HG03039 (cell line): Measurements from ENCODE around the gene WSCD1.

Experiments
- ATAC-seq: cut with Tn5 transposase; IDR thresholded peaks from one replicate; pipeline ENCODE4 v1.9.1; 2021; ENCODE audit warnings: mild to moderate bottlenecking, moderate library complexity; ENCODE audit not compliant: unreplicated experiment

WSCD1 gene

DNA sequence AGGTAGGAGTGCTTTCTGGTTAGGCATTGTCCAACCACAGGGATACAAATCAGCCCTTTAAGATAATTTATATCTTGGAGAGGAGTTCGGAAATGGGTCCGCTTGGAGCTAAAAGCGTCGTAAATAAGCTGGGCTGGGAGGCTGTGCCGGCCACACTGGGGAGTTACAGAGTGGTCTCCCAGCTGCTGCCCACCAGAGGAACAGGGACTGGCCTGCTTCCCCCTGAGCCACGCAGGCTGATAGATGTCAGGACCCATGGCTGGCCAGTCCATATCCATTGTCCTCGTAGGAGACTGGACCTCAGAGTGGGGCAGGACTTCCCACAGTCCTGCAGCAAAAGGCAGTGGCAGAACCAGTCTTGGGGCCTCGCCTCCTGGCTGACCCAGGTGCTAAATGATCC, 12.6 kb upstream of the WSCD1 start:
- no peak for ATAC-seq

DNA sequence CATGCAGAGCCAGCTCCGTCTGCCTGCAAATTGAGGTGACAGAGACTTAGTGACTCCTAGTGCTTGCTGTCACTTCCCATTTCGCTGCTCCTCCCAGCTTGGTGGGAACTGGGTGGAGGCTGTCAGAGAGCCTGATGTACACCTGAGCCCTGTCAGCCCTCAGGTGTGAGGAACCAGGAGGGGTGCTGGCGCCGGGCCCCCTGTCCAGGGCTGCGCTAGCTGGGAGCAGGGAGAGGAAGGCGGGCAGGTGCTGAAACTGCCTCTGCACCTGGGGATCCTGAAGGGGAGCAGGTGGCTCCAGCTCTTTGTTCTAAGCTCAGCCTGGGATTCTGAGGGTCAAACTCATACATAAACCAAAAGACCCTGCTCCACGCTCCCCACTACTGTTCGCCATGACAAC, 10.8 kb upstream of the WSCD1 start:
- ATAC-seq = no peak

DNA sequence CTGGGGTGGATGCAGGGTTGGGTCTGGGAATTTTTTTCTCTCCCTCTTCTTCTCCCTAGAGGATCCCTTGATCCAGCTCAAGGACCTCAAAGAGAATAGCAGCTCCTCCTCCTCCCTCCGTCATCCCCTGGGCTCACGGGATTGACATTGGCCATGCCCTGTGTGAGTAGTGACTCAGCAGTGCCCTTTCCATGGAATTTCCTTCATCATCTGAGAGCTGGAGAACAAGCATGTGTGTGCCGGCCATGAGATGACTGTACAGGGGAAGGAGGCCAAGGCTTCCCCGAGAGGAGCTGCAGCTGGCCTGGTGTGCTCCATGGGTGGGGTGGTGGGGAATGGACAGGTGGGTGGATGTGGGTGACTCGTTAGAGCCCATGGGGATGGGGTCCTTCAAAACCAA, 8.9 kb upstream of the WSCD1 start:
- ATAC-seq = no peak

DNA sequence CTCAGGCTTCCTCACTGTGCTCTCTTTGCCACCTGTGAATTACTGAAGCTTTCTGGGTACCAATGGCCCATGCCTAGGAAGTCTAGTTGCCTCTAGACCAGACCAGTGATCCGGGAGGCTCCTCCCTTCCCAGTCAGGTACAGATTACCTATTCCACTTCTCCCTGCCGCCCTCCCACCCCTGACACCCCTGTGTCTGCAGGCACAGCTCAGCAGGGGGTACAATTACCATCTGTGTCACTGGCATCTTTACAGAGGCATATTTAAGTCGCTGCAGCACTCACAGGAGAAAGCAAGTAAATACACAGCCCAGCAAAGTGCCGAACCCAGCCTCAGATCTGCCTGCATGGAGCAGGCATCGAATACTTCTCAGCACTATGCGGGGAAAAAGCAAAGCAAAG, 5.3 kb upstream of the WSCD1 start:
- ATAC-seq = no peak

DNA sequence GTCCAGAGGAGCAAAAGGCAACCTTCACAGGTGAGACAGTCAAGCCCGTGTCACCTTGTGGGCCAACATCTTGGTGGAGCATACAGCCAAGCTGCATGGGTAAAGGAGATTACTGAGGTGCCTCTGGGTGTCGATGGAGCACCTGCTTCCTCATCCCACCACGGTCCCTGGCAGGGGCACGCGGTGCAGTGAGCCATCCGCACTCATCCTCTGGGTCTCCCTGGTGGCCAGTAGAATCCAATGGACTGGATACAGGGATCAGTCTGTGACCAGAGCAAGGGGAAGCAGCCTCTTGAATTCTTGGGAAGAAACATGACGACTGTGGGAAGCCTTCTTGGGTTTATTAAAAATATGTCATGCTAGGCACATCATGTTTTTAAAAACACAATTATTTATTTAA, 4.8 kb upstream of the WSCD1 start:
- no peak for ATAC-seq

DNA sequence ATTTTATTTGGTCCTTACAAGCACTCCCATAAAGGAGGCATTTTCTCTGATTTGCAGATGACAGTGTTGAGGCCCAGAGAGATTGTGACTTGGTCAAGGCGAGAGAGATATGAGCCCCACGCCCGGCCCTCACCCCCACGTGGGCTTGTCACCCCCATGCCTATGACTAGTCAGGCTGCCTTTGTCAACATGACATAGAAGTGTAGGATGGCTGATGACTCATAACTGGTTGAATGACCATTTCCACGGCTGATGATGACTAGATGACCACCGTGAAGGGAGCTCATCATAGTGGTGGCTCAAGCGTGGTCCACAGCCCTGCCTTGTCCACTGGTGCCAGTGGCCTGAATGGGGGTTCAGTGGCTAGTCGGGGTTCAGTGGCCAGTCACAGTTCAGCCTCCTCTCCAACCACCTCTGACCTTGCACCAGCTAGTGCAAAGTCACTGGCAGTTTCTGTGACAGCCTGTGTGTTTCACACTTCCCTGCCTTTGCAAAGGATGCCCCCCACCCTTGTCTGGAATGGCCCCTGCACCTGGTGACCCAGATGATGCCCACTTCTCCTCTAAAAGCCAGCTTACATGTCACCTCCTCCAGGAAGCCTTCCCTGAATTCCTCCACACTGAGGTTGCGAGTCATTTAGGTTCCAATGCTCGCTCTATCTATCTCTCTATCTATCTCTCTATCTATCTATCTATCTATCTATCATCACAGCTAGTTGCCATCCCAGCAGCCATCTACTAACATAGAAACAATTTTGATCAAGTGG, 3.8 kb upstream of the WSCD1 start:
- no peak for ATAC-seq

DNA sequence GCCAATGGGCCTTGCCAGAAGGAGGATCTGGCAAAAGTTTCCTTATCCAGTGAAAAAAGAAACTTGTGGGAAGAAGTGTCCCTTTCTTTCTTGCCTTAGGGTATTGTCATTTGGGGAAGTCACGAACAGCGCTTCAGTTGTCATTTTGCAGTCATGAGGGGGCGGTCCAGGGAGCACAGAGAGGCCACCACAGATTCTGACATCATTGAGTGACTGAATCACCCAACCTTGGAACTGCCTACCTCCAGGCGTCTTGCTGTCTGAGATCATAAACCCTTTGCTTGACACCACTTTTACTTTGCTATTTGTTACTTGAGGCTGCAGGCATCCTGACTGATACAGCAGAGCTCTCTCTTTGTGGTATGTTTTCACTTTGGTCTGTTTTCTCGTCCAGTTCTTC, 3.1 kb upstream of the WSCD1 start:
- ATAC-seq = no peak

DNA sequence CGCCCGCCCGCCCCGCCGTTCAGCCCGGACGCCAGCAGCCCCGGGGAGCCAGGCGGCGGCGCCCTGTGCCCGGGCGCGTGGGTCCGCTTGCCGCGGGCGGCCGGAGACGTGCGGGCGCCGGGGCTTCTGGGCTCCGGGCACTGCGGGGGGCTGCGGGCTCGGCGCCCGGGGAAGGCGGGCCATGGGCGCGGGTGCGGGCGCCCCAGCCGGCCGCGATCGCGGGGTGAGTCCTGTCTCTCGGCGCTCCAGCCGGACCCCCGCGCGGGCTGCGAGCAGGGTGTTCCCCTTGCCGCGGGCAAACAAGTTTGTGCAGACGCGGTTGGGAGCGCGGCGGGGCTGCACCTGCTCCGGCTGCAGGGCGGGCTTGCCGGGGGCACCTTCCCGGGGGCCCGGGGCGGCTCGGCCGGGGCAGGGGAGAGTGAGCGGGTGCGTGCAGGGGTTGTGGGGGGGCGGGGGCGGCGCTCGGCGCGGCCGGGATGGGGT, 292 bp downstream of the WSCD1 start:
- no peak for ATAC-seq

DNA sequence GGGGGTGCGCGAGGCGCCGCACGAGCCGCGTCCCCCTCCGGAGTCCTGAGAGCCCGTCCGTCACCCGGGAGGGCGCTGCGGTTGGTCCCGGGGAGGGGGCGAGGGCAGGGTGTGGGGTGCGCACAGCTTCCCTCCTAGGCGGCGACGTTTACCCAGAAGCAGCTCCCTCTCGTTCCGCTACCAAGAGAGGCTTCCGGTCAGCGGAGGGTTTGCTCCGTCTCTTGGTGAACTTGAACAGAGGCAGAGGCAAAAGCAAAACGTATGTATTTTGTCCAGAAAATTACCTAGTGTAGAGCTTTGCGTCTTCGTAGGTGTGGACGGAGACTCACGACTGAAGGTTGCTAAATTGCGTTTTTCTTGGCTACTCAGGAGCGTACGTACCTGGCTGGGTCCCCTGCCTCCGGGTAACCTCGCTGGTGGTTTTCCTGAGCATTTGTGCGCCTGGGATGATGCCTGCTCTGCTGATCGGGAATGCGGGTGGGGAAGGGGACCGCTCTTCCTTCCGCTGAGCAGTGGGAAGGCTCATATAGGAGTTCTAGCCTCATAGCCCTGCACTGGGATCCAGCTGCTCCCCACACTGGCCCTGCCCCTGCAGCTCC, 833 bp downstream of the WSCD1 start:
- ATAC-seq = no peak

DNA sequence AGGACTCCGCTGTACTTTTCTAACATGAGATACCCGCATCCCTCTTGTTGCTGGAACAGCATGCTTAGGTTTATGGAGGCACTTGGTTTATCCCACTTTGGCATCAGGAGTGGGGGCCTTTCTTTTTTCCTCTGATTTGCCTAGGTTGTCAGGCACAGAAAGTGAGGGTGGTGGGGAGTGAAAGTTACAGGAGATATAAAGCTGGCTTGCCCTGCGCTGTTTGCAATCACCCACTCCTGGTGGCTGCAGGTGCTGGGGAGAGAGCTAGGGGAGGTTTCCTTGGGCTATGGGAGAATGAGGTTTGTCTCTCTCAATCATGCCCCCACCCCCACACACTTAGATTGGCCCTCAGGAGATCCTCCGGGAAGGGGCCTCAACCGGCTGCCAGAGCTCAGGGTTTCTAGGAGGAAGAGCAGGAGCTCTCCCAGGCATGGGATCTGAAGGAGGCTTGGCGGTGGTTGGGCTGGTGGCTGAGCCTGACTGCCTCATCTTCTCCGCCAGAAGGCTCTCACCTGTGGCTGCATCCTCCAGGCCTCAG, 1.4 kb downstream of the WSCD1 start:
- no peak for ATAC-seq

DNA sequence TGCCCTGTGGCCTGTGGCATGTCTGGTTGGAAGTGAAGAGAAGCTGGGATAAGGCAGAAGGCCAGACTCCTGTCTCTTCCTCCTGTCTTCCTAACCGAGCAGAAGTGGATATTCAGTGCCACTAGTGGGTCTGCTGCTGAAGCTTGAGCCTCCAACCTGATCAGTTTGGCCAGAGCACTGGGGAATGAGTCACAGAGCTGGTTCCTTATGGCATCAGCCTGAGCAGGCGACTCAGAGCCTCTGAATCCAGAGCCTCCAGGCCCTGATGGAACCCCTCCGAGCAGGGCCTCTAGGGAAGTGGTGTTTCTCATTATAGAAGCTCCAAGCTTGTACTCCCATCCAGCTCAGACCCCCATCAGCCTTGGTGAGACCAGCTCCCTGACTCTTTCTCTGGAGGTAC, 2.0 kb downstream of the WSCD1 start:
- no peak for ATAC-seq

DNA sequence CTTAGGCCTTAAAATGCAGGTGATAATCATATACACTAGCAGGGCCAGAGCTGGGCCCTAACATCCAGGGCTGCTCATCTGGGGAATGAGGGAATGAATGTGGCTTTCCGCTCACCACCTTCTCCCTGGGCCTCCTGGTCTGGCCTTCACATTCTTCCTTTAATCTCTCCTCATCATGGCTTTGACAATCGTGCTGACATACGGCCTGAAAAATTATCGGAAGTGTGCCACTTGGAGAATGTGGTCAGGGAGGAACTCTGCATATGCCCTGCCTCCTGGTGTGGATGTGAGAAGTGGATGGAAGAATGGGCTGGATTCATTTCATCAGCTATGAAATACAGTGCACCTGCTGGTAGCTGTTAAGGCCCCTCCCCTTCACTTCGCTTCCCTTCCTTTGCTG, 2.4 kb downstream of the WSCD1 start:
- ATAC-seq = no peak

DNA sequence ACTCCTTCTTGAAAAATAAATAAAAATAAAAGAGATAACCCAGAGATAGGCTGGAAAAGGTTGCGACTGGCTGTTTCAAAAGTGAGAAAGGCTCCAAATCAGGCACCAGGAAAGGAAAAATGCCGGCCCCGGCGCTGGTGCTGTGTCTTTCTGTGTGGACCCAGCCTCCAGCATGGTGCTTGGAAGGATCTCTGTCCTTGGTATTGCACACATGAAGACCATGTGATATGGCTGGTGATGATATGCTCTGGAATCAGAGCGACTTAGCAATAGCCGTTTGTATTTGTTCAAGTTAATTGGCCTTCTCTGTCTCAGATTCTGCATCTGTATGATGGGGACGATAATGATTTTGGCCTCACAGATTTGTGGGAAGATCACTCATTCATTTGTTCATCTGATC, 3.4 kb downstream of the WSCD1 start:
- no peak for ATAC-seq

DNA sequence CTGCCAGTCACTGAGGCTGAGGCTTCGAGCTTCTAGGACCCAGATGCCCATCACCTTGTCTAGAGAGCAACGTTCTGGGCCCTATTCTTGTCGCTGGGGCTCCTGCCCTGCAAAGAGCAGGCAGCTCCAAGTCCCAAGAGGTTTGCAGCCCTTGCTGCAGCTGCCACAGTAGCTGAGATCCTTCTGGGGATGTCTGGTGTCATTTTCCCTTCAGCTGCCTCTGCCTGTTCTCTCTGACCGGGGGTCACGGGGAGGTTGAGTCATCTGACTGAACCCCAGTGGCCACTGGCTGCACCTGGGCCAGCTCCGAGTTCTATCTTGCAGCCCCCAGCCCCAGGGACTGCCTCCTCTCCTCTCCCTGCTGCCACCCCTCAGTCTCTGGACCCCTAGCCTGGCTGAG, 4.9 kb downstream of the WSCD1 start:
- no peak for ATAC-seq

DNA sequence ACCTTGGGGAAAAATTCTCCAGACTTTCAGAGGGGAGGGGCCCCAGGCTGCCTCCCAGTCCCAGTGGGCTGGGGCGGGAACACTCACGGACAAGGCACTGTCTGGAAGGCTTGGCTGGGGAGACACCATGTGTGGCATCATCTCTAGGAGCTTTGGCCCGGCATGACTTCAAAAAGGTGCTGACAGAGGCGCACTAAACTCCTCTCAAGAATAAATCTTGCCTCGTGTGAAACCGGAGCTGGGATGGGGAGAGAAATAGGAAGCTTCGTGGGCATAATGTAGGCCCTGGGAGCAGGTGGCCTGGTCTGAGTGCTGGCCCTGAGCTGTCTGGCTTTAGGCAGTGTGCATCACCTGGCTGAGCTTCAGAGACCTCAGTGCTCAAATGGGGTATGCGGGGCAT, 5.7 kb downstream of the WSCD1 start:
- no peak for ATAC-seq

DNA sequence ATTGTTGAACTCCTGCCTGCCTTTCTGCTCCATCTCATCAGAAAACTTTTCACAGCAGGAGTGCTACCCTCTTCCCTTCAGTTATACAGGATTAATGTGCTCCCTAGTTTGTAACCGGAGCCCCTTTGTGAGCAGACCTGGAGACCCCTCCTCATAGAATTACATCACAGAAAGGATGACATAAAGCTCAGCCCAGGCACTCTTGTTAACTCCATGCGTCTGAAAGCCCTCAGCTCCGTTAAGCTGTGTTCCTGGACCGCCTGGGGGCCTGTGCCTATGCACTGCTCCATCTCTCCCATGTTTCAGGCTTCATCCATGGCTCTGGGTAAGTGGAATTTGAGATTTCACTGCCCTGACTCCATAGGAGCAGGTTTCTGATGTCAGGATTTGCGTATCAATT, 7.6 kb downstream of the WSCD1 start:
- ATAC-seq = no peak

DNA sequence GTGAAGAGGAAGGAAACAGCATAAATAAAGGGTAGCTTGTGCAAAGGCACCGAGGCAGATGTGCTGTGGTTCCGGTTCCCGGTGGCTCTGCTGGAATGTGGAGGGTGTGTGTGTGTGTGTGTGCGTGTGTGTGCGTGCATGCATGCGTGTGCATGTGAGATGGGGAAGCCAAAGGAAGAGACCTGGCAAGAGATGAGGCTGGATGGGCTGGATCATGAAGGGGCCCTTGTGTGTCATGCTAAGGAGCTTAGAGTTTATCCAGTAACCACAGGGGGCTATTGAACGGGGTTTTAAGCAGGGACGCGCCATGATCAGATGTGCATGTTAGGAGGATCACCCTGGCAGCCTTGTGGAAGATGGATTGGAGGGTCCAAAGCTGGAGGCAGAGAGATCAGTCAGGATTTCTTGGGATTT, 8.3 kb downstream of the WSCD1 start:
- ATAC-seq = no peak

DNA sequence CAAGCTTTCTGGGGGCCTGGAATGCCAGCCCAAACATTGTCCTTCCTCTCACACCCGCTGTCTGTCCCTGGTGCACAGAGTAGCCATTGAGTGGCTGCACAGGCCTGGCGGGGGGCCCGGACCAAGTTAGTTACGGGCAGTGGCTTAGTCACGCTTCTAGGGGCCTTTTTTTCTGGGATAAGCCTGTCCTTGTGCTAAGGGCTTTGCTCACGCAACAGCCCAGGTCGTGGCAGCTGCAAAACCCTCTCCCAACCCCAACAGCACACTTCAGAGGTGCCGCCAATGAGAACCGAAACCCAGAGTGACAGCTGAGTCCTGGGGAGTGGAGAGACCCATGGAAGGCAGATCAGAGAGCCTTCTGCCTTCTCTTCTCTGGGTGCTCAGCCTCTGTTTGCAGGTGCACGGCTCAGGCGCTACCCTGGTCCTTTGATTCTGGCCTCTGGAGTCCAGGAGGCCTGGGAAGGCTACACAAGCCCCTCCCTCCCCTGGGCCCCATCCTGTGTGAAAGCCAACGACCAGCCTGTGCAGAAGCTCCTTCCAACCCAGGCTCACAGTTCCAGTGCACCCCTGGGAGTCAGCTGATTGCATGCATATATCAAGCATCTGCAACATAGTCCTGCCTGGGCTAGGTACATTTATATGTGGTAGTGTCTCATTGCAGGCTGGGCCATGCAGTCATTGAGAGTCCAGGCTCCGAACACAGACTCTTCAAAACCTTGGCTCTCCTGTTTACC, 9.1 kb downstream of the WSCD1 start:
- no peak for ATAC-seq

DNA sequence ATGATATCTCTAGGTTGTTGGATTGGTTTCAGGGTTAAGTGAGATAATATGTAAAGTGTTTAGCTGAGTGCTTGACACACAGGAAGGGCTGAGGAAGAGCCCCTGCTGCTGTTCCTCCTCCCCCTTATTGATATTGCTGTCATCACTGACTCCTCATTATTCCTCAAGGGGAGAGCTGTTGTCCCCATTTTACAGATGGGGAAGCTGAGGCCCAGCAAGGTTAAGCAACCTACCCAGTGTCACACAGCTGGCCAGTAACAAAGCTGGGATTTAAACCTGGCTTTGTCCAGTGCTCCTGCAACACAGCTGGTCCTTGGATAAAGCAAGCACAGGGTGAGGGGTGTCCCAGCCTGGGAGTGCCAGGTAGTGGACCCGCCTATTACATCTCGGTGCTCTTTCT, 9.8 kb downstream of the WSCD1 start:
- ATAC-seq = no peak

DNA sequence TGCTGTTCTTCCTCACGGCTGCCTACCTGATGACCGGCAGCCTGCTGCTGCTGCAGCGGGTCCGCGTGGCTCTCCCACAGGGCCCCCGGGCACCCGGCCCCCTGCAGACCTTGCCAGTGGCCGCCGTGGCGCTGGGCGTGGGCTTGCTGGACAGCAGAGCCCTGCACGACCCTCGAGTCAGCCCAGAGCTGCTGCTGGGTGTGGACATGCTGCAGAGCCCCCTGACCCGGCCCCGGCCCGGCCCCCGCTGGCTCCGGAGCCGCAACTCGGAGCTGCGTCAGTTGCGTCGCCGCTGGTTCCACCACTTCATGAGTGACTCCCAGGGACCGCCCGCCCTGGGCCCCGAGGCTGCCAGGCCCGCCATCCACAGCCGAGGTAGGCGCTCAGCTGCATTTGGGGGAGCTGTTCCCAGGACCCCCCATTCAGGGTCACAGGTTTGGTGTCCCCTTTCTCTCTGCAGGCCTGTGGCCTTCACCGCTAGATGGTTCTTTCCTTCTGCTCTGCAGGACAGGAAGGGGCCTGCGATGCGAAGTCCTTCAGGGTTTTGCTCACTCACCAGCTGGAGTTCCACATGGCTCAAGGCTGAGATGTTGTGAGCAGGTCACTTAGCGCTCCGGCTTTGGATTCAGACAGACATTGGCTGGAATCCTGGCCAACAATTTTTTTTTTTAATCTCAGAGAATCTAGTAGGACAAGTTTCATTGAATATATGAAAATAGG, 10.7 kb downstream of the WSCD1 start:
- ATAC-seq = no peak

DNA sequence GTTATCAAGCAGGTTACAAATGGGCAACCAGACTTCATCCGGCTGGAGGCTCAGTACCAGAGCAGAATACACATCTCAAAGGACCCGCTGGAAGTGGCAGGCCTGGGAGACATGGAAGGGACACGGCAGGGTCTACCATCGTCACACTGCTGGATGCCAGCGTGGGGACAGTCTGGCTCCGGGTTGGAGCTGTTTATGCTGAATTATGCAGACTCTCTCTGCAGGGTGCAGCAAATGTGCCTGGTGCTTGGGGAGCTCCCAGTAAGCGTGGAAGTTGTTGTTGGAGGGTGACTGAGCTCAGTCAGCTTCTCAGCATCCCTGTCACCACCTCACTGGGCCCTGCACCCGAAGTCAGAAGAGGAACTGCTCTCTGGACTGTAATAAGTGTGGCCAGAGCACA, 12.2 kb downstream of the WSCD1 start:
- ATAC-seq = no peak
